PC-3 (cell line): ENCODE measurements around the gene THRB.

ENCODE experiments used
- EZH2 ChIP-seq: fragments of 300-600 bp; sonication (generic); IDR thresholded peaks from one replicate; pipeline ENCODE4 v1.6.1; 2017; ENCODE audit warnings: antibody characterized with exemption, mild to moderate bottlenecking, low read length; ENCODE audit not compliant: unreplicated experiment
- EZH2phosphoT487 ChIP-seq: fragments of 300-600 bp; sonication (generic); IDR thresholded peaks from 2 replicates; pipeline ENCODE4 v1.6.1; 2018; ENCODE audit warnings: mild to moderate bottlenecking, antibody characterized with exemption, low read length, borderline replicate concordance

- TF ChIP-seq EZH2phosphoT487 = no peak
- TF ChIP-seq EZH2 = no peak
These were observed 195.3 kb downstream of the THRB start for GRCh38 chr3:24299246-24299805.
